NAMALWA (cell line): ENCODE measurements around the gene NKPD1.

Experiments used
- DNase-seq: peaks from one replicate; pipeline ENCODE4 v3.0.0-alpha.2; 2015; ENCODE audit warnings: low spot score

Gene NKPD1

DNA sequence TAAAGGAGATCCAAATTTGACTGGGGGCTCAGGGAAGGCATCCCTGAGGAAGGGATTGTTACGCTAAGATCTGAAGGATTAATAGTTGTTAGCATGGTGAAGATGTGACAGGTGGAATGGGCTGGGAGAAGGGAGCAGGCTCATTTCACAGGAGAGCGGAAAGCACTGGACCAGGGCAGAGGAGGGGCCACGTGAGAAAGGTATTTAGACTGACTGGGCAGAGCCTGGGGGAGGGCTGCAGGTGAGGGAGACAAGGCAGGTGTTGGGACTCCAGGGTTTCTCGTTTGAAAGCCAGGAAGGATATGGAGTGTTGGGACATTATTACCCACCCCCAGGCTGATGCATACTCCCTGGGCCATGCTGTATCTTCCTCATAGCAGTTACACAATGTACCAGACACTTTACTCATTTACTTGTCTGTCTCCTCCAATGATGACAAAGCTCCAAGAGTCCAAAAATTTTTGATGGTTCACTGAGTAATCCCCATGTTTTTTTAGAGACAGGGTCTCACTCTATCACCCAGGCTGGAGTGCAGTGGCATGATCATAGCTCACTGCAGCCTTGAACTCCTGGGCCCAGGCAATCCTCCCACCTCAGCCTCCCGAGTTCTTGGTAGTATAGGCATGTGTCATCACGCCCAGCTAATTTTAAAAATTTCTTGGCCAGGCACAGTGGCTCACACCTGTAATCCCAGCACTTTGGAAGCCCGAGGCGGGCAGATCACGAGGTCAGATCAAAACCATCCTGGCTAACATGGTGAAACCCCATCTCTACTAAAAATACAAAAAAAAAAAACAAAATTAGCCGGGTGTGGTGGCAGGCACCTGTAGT, 14.9 kb upstream of the NKPD1 start:
- no peak for DNase-seq

DNA sequence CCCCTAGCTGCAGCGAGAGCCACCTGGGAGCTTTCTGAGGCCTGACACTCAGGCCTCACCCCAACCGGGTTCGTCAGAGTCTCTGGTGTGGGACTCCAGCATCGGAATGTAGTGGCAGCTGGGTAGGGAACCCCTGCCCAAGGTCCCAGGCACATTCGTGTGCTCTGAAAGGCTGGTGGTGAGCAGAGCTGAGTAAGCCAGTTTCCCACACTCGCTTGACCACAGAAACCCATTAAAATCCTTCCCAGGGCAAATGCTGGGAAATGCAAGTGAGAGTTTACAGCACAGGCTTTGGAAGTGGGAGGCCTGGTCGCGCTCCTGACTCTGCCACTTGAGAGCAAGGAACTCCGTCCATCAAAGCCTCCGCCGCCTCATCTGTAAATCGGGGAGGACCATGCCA, 13.0 kb upstream of the NKPD1 start:
- DNase-seq, result no peak

- no peak for DNase-seq
Measured at GRCh38 chr19:45172611-45173208, 11.9 kb upstream of the NKPD1 start.

- DNase-seq, result no peak
Measured at GRCh38 chr19:45172173-45172572, 11.4 kb upstream of the NKPD1 start.

DNA sequence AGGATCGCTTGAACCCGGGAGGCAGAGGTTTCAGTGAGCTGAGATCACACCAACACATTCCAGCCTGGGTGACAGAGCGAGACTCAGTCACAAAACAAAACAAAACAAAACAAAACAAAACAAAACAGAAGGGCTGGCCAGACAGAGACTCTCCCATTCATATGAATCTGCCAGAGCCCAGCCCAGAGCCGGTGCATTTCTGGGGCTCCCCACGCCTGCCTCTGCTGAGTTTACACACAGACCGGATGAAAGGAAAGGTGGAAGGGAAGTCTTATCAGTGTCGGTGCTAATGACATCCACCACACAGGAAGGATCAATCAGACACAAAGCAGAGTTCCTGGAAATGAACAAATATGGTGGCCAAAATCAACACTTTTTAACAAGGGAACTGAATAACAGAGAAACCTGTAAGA, 10.4 kb upstream of the NKPD1 start:
- no peak for DNase-seq

DNA sequence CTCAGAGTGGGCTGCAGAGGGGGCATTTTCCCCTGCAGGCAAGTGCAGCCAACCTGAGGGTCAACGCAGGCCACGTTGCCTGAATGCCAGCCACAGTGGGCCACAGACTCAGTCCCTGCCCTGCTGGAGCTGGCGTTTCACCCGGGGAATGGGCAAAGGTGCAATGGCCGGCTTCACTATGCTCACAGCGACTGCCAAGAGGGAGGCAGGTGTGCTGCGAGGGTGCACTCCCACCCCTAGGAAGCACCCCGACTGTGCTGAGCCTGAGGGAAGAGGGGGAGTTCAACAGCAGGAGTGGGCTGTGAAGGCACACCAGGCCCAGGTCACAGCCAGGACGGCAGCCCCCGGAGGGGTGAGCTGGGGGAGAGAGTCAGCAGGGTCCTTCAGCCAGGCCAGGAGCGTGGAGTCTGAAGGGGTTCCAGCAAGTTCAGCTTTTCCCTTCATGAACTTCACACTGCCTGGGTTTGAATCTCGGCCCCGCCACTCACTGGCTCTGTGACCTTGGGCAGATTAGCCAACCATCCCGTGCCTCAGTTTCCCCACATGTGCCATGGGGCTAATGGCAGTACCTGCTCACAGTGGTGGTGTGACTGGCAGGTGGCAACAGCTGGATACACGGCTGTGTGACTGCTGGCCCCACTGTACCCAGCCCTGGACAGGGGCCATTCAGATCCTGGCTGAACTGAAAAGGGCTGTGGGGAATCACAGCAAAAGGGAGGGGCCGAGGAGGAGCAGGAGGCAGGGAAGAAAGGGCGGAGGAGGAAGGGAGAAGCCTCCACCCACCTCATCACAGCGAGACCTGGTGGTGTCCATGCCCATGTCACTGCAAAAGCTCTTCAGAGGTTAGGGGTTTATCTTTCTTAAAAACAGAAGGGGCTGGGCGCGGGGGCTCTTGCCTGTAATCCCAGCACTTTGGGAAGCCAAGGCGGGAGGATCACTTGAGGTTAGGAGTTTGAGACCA, 9.6 kb upstream of the NKPD1 start:
- DNase-seq, result no peak

DNA sequence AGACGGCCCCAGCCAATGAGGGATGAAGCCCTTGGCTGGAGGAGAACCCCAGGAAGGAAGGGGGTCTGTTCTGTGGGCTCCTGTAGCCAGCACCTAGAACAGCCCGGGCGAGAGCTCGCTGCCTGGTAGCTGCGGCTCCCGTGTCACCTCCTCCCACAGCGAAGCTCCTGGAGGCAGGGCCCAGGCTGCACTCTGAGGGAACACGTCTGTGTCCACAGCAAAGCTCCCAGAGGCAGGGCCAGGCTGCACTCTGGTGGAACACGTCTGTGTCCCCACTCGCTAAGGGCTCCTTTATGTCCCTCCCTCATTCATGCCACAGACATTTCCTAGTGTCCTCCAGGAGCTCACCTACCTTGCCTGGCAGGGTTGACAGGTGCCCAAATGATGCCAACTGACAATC, 8.8 kb upstream of the NKPD1 start:
- DNase-seq, result no peak

DNA sequence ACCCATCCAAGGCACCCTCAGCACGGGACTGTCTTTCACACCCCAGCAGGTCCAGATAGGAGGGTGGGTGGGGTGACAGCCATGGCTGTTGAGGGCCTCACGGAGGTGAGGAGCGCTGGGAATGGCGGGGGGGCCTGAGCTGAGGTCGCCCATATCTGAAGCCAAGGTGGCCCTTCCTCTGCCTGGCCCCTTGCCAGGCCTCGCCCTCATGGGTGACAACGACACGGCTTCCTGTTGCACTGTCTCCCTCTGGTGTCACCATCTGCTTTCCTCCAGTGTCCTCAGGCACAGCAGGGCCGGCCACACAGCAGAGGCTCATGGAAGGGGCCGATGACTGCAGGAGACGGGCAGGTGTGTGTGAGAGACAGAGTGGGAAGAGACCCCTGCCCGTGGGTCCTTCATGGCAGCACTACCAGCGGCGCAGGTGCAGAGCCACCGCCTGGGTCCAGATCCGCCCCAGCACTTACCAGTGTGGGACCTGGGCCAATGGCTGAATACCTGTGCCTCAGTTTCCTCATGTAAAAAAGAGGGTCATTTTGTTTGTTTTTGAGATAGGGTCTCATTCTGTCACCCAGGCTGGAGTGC, 8.1 kb upstream of the NKPD1 start:
- no peak for DNase-seq

DNA sequence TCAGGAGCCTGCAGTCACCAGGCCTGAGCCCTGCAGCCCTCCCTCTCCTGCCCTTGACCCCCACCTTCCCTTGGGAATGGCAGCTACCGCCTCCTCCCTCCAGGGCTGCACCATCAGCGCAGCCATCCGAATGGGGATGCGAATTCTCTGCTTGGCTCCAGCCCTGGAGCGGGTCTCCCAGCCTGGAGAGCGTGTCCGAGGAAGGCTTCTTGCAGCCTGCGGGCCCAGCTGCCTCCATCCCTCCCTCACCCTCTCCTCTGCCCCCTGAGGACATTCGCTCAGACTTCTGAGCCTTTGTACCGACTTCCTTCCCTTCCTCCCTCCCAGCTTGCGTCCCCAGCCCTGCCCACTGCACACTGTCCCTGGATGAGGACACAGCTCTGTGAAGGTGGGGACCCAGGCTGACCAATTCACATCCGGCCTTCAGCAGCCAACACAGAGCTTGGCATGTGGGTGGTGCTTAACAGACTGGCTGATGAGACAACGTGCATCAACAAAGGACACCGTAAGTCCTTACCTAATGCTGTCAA, 6.0 kb upstream of the NKPD1 start:
- DNase-seq, result no peak

GRCh38 chr19:45164577-45165335, 4.0 kb upstream of the NKPD1 start:
- no peak for DNase-seq

DNA sequence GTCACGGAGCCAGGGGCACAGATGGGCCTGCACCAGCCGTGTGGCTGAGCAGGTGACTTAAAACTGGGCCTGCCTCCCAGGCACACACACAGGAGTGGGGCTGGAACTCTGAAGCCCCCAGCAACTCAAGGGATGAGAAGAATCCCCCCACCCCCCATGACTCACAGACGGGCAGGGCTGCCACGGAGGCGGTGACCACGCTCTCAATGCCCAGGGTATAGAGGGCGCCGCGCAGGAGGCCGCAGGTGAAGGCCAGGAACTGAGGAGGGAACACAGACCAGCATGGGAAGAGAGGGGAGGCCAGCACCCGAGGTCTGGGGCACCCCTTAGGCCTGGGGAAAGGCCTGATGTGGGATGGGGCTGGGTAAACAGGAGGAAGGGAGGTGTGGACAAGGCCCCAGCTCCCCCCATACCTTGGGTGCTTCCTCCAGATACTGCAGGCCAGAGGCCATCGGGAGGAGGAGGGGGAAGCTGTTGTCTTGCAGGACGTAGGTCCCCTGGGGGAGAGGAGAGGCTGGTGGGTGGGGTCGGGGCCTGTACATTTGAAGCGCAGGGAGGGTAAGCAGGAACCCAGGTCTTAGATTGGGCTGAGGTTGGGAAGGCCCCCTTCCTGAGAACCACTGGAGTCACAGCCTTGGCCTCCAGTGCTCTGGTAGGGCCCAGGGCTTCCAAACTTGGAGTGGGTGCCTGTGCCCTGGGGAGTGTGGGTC, 3.1 kb upstream of the NKPD1 start:
- no peak for DNase-seq

- DNase-seq, result no peak
Measured at GRCh38 chr19:45163156-45163555, 2.4 kb upstream of the NKPD1 start.

GRCh38 chr19:45162608-45163143, 1.9 kb upstream of the NKPD1 start:
- no peak for DNase-seq

- no peak for DNase-seq
Measured at GRCh38 chr19:45161738-45162607, 1.2 kb upstream of the NKPD1 start.

DNA sequence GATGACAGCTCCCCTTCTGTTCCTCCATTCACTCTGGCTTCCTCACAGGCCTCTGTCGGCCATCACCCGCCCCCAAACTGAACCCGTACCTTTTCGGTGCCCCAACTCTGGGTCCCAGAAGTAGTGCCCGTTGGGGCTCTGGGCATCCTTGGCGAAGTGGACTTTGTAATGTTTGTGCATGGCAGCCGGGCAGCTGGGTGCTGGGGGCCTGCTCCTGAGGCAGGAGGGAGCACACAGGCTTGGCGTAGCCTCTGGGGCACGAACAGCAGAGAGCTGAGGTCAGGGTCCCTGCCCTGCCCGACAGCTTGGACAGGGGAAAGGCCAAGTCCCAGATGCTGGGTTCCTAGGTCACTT, 834 bp downstream of the NKPD1 start:
- no peak for DNase-seq

DNA sequence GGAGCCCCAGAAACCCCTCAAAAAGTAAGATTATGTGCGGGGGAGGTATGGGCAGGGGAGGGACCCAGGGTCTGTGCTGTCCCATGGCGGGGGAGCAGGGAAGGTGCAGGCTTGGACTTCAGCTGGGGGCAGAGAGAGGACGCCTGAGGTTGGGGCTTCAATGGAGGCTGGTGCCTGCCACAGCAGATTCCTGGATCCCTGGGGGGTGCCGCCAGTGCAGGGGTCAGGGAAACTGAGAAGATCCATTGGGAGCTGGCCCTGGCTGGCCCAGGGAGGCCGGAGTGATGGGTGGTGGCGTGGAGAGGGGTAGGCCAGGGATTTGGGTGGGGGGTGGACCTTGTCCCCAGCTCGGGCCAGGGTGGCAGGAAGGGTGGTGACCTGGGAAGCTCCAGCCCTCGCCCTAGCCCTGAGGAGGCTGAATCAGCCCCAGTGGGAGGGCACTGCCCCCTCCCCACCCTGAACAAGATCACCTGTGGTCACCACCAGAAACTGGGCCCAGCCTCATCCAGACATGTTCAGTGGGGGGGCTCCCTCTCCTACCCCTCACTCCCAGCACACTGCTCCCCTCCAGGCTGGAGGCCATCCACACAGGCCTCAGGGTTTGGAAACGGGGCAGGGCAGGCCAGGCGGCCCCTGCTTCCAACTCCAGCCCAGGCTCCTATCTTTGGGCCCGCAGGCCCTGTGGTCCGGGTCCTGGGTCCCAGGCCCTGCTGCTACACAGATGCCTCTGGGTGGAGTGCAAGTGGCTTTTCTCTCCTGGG, 1.4 kb downstream of the NKPD1 start:
- no peak for DNase-seq

DNA sequence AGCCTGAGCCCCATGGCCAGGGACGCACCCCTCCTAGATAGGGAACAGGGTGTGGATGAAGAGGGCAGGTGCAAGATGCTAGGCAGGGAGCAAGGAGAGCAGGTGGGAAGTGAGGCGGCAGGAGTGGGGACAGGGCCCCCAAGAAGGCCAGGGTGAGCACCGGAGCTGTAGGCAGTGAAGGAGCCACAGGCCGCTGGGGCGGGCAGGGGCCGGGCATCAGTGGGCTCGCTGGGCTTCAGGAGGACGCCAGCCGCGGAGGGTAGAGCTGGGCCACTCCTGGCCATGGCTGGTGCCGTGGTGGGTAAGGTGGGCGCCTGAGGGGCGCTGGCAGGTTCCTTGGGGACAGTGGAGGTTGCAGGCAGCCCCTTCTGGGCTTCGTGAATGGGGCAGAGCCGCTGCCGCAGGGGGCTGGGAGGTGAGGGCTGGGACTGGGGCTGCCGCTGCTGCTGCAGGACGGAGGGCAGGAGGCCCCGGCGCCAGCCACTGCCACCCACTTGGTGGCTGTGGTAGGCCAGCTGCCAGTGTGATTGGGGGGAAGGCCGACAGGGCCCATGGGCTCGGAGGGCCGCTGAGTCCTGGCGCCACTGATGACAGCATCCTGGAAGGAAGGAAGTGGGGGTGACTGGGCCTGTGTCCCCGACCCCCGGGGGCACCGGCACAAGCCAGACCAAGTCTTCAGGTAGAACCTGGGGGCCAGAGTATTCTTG, 2.1 kb downstream of the NKPD1 start:
- DNase-seq, result no peak

GRCh38 chr19:45156751-45157150, 4.0 kb downstream of the NKPD1 start:
- DNase-seq, result no peak
